NCI-H2029 (cell line): Measurements from ENCODE around the gene ADGRG3.
"Not testable (repeated sequence)": the region's sequence is repeated elsewhere in the genome, so short reads cannot be mapped to it uniquely, and the experiment has no call there.

Source experiments
- DNase-seq: peaks from one replicate; lab custom pipeline; 2025; lab: John Stamatoyannopoulos, UW

Gene ADGRG3

DNA sequence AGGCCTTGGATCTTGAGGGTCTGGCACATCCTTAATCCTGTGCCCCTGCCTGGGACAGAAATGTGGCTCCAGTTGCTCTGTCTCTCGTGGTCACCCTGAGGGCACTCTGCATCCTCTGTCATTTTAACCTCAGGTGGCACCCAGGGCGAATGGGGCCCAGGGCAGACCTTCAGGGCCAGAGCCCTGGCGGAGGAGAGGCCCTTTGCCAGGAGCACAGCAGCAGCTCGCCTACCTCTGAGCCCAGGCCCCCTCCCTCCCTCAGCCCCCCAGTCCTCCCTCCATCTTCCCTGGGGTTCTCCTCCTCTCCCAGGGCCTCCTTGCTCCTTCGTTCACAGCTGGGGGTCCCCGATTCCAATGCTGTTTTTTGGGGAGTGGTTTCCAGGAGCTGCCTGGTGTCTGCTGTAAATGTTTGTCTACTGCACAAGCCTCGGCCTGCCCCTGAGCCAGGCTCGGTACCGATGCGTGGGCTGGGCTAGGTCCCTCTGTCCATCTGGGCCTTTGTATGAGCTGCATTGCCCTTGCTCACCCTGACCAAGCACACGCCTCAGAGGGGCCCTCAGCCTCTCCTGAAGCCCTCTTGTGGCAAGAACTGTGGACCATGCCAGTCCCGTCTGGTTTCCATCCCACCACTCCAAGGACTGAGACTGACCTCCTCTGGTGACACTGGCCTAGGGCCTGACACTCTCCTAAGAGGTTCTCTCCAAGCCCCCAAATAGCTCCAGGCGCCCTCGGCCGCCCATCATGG lies 4.0 kb upstream of the ADGRG3 start:
- DNase-seq = no peak

DNA sequence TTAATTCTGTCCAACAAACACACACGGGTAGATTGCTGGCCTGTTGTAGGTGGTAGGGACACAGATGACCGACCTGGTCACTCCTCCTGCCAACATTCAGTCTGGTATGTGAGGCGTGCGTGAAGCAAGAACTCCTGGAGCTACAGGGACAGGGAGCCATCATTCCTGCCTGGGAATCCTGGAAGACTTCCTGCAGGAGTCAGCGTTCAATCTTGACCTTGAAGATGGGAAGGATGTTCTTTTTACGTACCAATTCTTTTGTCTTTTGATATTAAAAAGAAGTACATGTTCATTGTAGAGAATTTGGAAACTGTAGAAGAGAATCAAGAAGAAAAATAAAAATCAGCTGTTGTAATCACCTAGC lies 3.5 kb upstream of the ADGRG3 start:
- no peak for DNase-seq

DNA sequence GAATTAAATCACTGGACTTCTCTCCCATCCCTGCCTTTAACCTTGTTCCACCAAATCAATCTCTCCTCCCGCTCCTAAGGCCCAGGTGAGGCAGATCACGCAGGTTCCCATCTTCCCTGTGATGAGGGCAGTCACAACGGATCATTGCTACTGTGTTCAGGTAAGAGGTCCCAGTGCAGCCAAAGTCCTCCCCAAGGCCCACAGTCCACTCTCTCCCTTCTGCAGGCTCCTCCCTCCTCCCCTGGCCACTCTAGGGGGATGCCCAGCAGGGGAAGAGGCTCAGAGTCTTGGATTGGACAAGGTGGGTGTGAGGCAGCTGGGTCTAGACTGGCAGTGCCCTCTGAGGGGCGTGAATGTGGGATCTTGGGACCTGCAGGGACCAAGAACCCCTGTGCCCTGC lies 2.6 kb upstream of the ADGRG3 start:
- no peak for DNase-seq

DNA sequence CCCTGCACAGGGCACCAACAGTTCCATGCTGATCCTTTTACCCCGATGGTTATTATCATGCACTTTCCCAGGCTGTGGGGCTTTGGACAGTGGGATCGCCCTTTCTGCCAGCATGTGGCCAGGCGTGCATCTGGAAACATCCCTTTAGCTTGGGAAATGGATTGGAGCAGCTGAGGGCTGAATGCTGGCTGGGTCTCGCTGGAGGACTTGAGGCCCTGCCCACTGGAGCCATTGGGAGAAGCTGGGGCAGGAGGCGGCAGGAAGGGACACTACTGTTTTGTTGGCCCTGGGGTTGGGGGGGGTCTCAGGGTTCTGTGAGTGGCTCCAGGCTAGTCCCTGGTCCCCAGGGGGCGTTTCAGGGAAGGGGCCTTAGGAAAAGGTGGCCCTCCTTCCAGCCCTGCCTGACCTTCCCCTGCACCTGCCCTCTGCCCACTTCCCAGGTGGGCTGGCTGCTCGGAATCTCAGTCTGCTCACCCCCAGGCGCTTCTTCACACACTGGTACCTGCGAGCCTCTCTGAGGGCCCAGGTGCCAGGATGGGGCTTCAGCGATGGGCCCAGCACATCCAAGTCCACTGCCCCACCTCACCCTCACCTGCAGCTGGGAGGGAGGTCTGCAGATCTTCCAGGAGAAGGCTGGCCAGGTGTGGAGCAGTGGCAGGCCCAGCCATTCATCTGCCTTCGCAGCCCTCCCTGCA lies 1.6 kb upstream of the ADGRG3 start:
- DNase-seq = no peak

DNA sequence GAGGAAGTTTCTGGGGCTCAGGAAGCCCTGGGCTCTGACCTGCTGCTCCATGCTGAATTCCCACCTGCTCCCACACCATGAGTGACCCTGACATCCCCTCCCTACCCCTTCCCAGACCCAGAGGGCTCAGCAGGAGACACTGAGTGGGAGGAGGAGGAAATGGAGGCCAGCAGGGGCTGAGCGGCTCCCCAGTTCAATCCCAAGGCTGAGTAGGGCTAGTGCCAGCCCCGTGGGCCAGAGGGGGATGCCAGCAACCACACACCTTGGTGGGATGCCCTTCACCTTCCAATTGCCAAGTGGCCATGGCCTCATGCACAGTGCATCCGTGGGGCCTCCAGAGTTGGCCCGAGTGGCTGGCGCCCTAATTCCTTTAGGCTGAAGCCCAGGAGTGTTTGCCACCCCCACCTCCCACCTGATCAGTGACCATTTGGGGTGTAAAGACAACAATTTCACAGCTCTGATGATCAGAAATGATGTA lies 1.0 kb upstream of the ADGRG3 start:
- DNase-seq = no peak

DNA sequence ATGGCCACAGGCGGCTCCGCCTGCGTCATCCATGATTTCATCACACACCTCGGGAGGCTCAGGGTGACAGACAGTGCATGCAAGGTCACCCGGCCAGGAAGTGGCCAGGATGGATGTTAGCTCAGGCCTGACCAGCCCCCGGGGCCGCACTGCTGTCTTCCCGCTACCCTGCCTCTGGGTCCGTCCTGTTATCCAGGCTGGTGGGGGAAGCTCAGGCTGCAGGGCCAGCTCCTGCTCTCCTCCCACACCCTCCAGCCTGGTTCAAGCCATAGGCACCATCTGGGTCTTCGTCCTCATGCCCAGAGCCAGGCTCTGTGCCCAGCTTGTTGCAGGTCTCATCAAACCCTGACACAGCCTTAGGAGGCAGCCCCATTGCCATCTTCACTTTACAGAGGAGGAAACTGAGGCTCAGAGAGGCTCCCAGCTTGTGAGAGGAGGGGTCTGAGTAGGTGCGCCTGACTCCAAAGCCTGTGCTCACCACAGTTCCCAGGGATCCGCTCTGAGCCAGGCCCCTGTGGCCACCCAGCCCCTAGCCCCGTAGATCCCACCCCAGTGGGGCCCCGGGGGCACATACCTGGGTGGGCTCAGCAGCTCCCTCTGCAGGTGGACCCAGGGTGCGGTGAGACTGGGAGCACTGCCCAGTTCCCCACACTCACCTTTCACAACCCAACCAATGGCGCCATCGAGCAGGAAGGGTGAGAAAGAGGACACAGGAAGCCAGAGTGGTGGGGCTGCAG lies 412 bp upstream of the ADGRG3 start:
- DNase-seq = no peak

DNA sequence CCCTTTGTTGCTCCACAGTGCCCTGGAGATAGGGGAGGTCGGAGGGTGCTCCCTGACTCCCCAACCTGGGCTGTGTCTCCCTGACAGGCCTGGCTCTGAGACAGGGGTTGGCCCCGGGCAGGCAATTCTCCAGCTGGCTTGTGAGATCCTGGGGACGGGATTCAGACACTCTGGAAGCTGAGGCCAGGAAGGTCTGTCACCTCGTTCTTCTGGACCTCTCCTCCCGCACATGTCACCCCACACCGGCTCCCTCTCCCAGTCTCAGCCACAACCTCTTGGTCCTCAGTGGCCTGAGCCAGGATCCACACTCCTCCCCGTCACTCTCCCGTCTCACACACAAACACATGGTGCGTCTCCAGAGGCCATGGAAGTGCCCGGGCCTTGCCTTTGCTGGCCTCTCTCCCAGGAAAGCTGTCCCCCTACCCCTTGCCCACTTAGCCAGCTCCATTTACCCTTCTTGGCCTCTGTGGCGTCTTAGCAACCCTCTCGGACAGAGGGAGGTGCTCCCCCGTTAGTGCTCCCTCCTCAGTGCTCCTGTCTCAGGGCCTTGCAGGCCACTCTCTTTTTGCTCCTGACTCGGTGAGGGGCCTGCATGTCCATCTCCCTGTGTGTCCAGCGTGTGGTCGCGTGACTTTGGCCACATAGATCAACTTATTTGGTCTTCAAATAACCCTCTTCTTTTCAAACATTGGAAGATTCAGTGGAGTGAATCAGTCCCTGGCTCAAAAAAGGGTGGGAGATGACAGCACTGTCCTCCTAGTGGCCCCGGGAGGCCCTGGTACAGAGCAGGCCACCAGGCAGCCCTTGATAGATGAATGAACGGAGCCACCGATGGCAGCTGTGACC lies 747 bp downstream of the ADGRG3 start:
- DNase-seq = no peak

DNA sequence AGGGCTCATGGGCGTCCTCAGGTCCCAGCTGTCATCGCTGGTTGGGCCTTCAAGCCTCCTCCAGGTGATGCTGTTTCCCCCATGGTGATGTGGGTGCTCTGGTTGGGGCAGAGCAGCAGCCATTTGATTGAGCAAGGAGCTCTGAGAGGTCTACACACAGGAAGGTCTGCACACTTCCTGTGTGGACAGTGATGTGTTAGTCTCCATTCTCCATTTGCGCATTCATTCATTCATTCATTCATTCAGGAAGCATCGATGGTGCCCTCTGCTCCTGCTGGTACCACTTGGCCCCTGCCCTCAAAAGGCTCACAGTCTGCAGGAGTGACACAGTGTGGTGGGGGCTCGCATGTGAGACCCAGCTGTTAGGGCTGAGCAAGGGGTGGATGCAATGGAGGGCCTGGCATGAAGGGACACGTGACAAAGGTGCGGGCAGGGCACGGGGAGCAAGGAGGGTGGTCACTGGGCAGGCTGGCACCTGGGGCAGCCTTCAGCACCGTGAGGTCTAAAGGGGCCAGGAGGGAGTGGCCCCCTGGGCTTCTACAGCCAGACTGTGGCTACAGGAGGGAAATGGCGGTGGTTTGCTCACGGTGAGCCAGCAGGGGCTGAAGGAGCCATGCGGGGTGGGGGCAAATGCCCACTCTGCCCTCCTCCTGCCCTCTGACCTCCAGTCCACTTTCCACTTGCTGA lies 1.5 kb downstream of the ADGRG3 start:
- DNase-seq = no peak

DNA sequence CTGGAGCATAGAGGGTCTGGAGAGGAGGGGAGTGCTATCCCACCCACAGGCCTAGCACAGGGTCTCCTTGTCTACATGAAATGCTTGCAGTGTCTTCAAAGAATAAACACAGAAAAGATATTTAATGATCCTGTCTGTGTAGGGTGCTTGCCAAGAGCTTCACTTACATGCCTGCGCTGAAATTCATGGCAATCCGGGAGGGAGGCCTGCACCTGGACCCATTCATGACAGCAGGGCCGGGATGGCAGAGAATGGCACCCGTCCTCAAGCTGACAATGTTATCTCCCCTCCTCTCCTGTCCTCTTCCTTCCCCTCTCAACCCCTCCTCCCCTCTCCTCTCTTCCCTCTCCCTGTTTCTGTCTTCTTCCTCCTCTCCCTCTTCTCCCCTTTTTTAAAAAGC lies 2.1 kb downstream of the ADGRG3 start:
- DNase-seq = no peak

DNA sequence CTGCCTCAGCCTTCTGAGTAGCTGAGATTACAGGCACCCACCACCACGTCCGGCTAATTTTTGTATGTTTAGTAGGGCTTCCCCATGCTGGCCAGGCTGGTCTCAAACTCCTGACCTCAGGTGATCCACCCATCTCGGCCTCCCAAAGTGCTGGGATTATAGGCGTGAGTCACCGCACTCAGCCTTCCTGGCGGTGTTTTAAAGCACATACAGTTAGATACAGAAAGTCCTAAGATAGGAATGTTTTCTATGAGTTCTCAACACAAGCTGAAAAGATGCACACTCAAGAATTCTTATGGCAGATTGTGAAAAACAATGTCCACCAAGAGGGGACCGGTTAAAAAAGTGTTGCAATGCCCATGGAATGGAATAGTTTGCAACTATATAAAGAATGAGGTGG lies 3.3 kb downstream of the ADGRG3 start:
- not testable (repeated sequence) for DNase-seq

DNA sequence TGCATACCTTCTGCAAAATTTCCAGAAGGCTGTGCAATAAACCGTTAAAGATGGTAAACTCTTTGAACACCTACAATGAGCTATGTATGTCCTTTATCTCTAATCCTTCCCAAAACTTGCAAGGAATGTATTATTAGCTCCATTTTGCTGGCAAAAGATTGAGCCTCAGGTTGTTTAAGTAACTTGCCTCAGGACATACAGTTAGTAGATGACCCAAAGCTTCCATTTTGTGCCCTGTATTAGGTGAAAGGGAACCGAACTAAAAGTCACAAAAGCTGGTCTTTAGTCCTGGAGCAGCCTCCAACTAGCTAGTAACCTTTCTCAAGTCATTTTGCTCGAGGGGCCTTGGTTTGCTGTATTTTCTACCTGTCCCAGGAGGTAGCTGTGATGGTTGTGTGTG lies 4.3 kb downstream of the ADGRG3 start:
- no peak for DNase-seq

DNA sequence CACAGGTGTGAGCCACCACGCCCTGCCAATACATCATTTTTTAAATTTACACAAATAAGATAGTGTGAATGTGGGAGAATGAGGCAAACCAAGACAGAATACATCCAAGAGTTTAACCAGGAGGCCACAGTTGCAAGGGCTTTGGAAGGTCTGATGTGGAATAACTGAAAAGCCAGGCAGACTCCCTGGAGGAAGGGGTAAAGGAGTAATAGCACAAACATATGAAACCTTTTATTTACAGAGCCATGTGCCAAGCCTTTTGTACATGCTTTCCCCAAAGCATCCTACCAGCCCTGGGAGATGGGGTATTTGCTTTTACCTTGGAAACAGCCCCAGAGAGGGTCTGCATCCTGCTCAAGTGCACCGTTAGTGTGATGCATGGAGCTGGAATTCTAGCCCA lies 4.7 kb downstream of the ADGRG3 start:
- DNase-seq = no peak

DNA sequence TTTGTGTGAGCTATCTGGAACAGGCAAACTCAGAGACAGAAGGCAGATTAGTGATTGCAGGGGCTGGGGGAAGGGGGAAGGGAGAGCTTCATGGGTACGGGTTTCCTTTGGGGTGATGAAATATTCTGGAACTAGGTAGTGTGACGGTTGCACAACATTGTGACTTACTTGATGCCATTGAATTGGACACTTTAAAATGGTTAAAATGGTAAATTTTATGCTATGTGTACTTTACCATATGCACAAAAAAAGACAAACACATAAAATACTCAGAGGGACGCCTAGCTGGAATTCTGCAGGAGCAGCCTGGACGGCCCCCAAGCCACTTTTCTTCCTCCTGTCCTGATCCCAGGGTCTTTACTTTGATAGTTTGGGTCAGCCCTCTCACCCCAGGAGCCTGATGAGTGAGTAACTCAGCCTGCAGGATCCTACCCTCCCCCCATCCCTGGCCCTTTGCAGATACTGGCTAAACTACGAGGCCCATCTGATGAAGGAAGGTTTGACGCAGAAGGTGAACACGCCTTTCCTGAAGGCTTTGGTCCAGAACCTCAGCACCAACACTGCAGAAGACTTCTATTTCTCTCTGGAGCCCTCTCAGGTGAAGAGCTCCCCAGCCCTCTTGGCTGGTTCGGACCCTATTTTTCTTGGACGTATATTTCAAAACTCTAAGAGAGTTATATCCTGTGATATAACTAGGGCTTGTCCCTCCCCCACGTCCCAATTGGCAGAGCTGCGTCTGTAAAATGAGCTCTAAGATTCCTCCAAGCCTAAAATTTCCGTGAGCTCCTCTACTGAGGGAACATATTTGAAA lies 7.8 kb downstream of the ADGRG3 start:
- no peak for DNase-seq

DNA sequence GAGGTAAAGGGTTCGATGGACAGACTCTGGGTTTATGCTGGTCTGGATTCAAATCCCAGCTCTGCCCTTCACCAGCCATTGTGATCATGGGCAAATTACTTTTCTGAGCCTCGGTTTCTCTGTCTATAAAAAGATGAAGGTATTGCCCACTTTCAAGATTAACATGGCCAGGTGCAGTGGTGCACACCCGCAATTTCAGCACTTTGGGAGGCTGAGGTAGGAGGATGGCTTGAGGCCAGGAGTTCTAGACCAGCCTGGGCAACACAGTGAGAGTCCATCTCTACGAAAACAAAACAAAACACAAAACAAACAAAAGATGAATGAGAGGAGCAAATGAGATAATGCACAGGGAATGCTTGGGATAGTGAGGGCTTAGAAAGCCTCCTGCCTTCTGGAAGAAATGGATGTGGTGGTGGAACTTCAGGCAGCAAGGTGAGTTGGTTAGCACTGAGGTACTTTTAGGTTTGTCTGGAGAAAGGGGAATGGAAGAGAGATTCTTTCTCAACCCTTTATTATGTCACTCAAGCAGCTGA lies 8.5 kb downstream of the ADGRG3 start:
- peak; percentile 23 for DNase-seq

DNA sequence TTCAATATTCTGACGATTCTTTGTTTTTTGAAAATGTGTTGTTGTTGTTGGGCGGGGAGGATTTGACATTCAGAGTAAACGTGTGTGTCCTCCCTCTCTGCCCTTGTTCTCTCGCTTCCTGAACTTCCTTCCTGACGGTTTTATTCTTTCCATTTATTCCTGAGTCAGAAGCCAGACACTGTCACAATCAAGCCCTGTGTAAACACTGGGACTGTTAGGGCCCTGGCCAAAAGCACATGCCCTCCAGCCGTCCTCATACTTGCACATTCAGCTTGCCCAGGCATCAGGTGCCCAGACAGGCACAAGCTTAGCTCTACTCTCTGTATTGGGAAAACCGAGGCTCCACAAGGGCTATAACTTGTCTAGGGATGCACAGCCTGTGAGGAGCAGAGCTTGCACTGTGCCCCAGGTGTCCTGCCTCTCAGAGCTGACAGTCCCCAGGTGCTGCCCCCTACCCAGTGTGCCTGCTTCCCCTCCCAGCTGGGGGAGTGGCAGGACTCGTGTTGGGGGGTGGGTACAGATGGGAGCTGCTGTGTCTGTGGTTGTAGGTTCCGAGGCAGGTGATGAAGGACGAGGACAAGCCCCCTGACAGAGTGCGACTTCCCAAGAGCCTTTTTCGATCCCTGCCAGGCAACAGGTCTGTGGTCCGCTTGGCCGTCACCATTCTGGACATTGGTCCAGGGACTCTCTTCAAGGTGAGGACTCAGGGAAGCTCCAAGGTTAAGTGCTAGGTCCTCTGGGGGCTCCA lies 9.7 kb downstream of the ADGRG3 start:
- peak; percentile 5 for DNase-seq

DNA sequence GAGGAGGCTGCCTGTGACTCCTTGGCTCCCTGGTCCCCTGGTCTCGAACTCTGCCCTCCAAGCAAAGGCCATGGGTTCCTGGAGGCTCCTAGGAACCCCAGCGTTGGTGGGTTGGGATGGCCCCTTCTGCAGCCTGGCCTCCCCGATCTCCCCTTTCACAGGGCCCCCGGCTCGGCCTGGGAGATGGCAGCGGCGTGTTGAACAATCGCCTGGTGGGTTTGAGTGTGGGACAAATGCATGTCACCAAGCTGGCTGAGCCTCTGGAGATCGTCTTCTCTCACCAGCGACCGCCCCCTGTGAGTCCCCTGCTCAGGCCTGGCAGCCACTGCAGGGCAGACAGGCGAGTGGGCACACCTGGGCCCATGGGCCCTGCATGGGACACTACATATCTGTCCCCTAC lies 10.9 kb downstream of the ADGRG3 start:
- no peak for DNase-seq

DNA sequence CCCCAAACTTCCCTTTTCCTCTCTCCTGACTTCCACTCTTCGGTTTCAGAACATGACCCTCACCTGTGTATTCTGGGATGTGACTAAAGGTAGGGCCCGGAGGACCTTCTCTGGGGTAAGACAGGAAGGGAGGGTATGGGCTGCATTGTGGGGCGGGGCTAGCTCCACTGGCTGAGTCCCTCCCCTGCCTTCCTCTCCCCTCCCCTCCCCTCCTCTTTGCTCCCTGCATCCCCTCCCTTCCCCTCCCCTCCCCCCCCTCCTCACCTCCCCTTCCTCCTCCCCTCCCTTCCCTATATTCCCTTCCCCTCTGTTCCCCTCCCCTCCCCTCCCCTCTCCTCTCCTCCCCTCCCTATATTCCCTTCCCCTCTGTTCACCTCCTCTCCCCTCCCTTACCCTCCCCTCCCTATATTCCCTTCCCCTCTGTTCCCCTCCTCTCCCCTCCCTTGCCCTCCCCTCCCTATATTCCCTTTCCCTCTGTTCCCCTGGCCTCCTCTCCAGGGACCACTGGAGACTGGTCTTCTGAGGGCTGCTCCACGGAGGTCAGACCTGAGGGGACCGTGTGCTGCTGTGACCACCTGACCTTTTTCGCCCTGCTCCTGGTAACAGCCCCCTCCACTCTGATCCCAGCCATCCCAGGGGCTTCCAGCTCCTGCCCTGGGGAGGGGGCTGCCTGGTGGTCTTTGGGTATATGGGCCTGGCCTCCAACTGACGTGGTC lies 11.8 kb downstream of the ADGRG3 start:
- DNase-seq = no peak

DNA sequence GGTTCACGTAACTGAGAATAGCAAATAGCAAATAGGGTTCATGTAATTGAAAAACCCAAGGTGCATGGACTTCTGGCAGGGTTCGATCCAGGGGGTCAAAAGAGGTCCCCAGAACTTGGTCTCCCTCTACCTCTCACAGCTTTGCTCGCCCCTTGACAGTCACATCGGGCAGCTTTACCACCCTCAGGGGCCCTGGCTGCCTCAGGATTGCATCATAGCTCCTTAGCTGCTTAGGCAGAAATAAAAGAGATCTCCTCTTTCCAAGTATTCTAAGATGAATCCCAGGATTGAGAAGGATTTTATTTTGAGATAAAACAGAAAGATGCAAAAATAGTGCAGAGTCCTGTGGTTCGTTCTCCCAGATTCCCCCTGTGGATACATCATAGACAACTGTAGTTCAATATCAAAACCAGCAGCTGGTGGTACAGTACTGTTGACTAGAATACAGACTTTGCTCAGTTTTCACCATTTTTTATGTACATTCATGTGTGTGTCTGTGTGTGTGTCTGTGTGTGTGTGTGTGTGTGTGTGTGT lies 12.8 kb downstream of the ADGRG3 start:
- DNase-seq = no peak
